K562 (cell line): ENCODE measurements around the gene SH3BP5. TPM values are rescaled to one million over a fixed set of nuclear protein-coding genes. Genes with fewer than 3 reads are reported as not detected.
A peak's percentile ranks its signal among the peaks of the same experiment; 100 is the strongest.

Source experiments
- CBFA2T3 ChIP-seq: fragments of 450-650 bp; IDR thresholded peaks from 2 replicates; pipeline ENCODE4 v1.6.1; 2017
- CGGBP1 ChIP-seq: fragments of 250-450 bp; sonication (Bioruptor Pico); IDR thresholded peaks from 2 replicates; pipeline ENCODE4 v1.9.0; 2021; ENCODE audit warnings: mild to moderate bottlenecking
- GTF3C2 ChIP-seq: IDR thresholded peaks from 3 replicates; pipeline ENCODE4 v1.6.1; 2011; ENCODE audit warnings: borderline replicate concordance, mild to moderate bottlenecking, moderate library complexity; ENCODE audit not compliant: insufficient read length; ENCODE audit errors: extremely low read depth
- HBP1 ChIP-seq: fragments of 450-650 bp; formaldehyde crosslinking; IDR thresholded peaks from 2 replicates; pipeline ENCODE4 v1.4.0; 2022; ENCODE audit warnings: missing genetic modification characterization
- KLF1 ChIP-seq: fragments of 450-650 bp; IDR thresholded peaks from 2 replicates; pipeline ENCODE4 v1.6.1; 2016; ENCODE audit warnings: missing genetic modification characterization, missing compliant biosample characterization
- THRAP3 ChIP-seq: fragments of 450-650 bp; IDR thresholded peaks from 2 replicates; pipeline ENCODE4 v1.6.1; 2016; ENCODE audit warnings: mild to moderate bottlenecking, inconsistent platforms, borderline replicate concordance
- XRCC5 ChIP-seq: fragments of 200-400 bp; formaldehyde crosslinking; IDR thresholded peaks from 2 replicates; pipeline ENCODE4 v1.6.1; 2017; ENCODE audit warnings: low read depth, mild to moderate bottlenecking, low read length
- ZBTB40 ChIP-seq, 2 experiments: fragments of 450-650 bp in 1 of 2; sonication (generic) in 1 of 2; formaldehyde crosslinking in 1 of 2; IDR thresholded peaks; 2 replicates each; pipeline versions ENCODE4 v1.7.1 to v1.9.0; 2016 to 2022; ENCODE audit warnings: inconsistent platforms in 1 of 2, mild to moderate bottlenecking in 1 of 2, missing genetic modification reagents in 1 of 2
- polyA plus RNA-seq, 8 experiments: library from polyadenylated mRNA; depleted of rRNA in 4 of 8; stranded (reverse) in 5 of 8; unstranded in 3 of 8; fragments of >200 nt; fragmentation: Nextera tagmentation in 2 of 8; fragmentation: Illumina TruSeq in 1 of 8; extraction: Ambion mirVana in 2 of 8; extraction: Trizol in 1 of 8; gene quantifications; 2 replicates each; pipeline versions ENCODE4 v1.2.1 to v1.2.3, GENCODE V29; 2011 to 2014; ENCODE audit warnings: inconsistent platforms in 1 of 8, missing spikeins in 1 of 8
- total RNA-seq, 7 experiments: library from RNA; depleted of rRNA in 6 of 7; stranded (reverse); fragments of >200 nt in 6 of 7; fragmentation: Illumina TruSeq in 2 of 7; extraction: Trizol in 2 of 7; gene quantifications; 2 replicates each; pipeline versions ENCODE4 v1.2.1 to v1.2.3, GENCODE V29; 2011 to 2021; ENCODE audit warnings: low replicate concordance in 1 of 7

The SH3BP5 gene
- total and polyA plus RNA-seq, 9 of the 15 experiments (the other 6 are each of a cell fraction or from before 2014, with no cell fraction given): 2.9 to 29.0 (median 14.9) TPM

DNA sequence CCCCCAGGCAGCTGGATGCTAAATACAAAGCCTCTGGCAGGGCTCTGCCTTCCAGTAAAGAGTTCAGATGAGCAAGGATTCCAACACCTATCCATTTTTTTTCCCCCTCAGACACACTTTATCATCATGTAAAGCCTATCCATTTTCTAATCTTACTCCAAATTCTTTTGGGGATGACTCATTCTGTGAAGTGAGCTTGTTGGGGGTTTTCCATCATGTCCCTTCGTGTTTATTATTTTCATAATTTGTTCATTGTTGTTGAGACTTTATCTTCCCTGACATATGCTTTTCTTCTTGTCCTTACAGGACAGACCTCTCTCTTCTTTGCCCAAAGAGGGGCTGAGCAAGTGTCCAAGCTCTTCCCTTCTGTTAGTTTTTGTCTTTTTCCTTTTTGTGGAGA is 34.7 kb upstream of the SH3BP5 start (continued):
- TF ChIP-seq ZBTB40 (IDR thresholded peaks at IDR 0.05) (peak; percentile 52; the same call in 1 of the 2 replicates), ZBTB40 (CRISPR knock-in tag; IDR thresholded peaks at IDR 0.05) (no peak), GTF3C2 (no peak), XRCC5 (no peak), THRAP3 (no peak), KLF1 (tag) (no peak), HBP1 (CRISPR knock-in tag) (no peak), CGGBP1 (CRISPR knock-in tag) (no peak), CBFA2T3 (peak; percentile 53; the same call in 1 of the 2 replicates)
